Liver (tissue), 9 donors: ENCODE data around the gene SLC66A2. TPM values are rescaled to one million over a fixed set of nuclear protein-coding genes. Genes with fewer than 3 reads are reported as not detected.
"Not testable (repeated sequence)": the region's sequence is repeated elsewhere in the genome, so short reads cannot be mapped to it uniquely, and the experiment has no call there.

Experiments used
- DNase-seq: peaks from one replicate; pipeline ENCODE4 v3.0.0-alpha.2; 2017; ENCODE audit warnings: low spot score
- H3K27ac ChIP-seq, 2 donors: one replicate each; pipeline ENCODE4 v1.7.0; 2013; ENCODE audit warnings: inconsistent platforms in 2 of 2, low read length in 2 of 2, control low read depth in 1 of 2, low read depth in 1 of 2, mild to moderate bottlenecking in 1 of 2
- H3K27me3 ChIP-seq, 4 donors: one replicate each; pipeline versions ENCODE4 v1.6.1 to v1.7.0; 2013; ENCODE audit warnings: low read length in 3 of 4, inconsistent platforms in 1 of 4, mild to moderate bottlenecking in 1 of 4, moderate library complexity in 1 of 4; ENCODE audit not compliant: control insufficient read depth in 4 of 4, insufficient read depth in 4 of 4
- H3K36me3 ChIP-seq, 4 donors: one replicate each; pipeline versions ENCODE4 v1.6.1 to v1.7.0; 2013; ENCODE audit warnings: low read length in 3 of 4, mild to moderate bottlenecking in 3 of 4, low read depth in 1 of 4, moderate library complexity in 1 of 4; ENCODE audit not compliant: control insufficient read depth in 4 of 4, insufficient read depth in 3 of 4
- H3K4me1 ChIP-seq, 4 donors: one replicate each; pipeline versions ENCODE4 v1.6.1 to v1.7.0; 2013; ENCODE audit warnings: low read length in 3 of 4, mild to moderate bottlenecking in 3 of 4, moderate library complexity in 1 of 4; ENCODE audit not compliant: control insufficient read depth in 4 of 4, insufficient read depth in 4 of 4
- H3K4me3 ChIP-seq, 3 donors: one replicate each; pipeline versions ENCODE4 v1.6.1 to v1.7.0; 2013; ENCODE audit warnings: low read length in 3 of 3, control low read depth in 1 of 3, low read depth in 1 of 3, mild to moderate bottlenecking in 1 of 3
- H3K9ac ChIP-seq, 2 donors: one replicate each; pipeline ENCODE4 v1.7.0; 2013; ENCODE audit warnings: low read length in 2 of 2, mild to moderate bottlenecking in 2 of 2, moderate library complexity in 2 of 2, control low read depth in 1 of 2, low read depth in 1 of 2
- H3K9me3 ChIP-seq, 4 donors: one replicate each; pipeline versions ENCODE4 v1.6.1 to v1.7.0; 2013; ENCODE audit warnings: low read length in 3 of 4; ENCODE audit not compliant: control insufficient read depth in 4 of 4
- GABPA ChIP-seq, 2 donors: IDR thresholded peaks in 1 of 2; conservative IDR thresholded peaks in 1 of 2; 2 replicates each; pipeline ENCODE4 v1.6.1; 2016; ENCODE audit warnings: antibody characterized with exemption in 2 of 2, mild to moderate bottlenecking in 1 of 2, moderate library complexity in 1 of 2
- HNF4A ChIP-seq, 2 donors: conservative IDR thresholded peaks; 2 replicates each; pipeline ENCODE4 v1.6.1; 2016; ENCODE audit warnings: antibody characterized with exemption in 2 of 2, mild to moderate bottlenecking in 2 of 2
- HNF4G ChIP-seq: IDR thresholded peaks from 2 replicates; pipeline ENCODE4 v1.6.1; 2016; ENCODE audit warnings: antibody characterized with exemption
- JUND ChIP-seq, 2 donors: IDR thresholded peaks; 2 replicates each; pipeline ENCODE4 v1.6.1; 2016; ENCODE audit warnings: antibody characterized with exemption in 2 of 2
- RAD21 ChIP-seq, 2 donors: IDR thresholded peaks; 2 replicates each; pipeline ENCODE4 v1.6.1; 2016; ENCODE audit warnings: antibody characterized with exemption in 2 of 2, mild to moderate bottlenecking in 2 of 2
- RXRA ChIP-seq, 2 donors: IDR thresholded peaks; 2 replicates each; pipeline ENCODE4 v1.6.1; 2017 to 2018; ENCODE audit warnings: antibody characterized with exemption in 2 of 2, mild to moderate bottlenecking in 1 of 2
- TAF1 ChIP-seq: conservative IDR thresholded peaks from 2 replicates; pipeline ENCODE4 v1.6.1; 2016; ENCODE audit warnings: antibody characterized with exemption, mild to moderate bottlenecking
- YY1 ChIP-seq: IDR thresholded peaks from 2 replicates; pipeline ENCODE4 v1.6.1; 2016; ENCODE audit warnings: antibody characterized with exemption, mild to moderate bottlenecking
- WGBS: extraction: QIAGEN DNeasy Blood & Tissue Kit; methylation state at CpG from one replicate; pipeline ENCODE4 v1.1.7; 2013; 5-methylcytosine and 5-hydroxymethylcytosine counted together
- polyA plus RNA-seq, 2 donors: library from polyadenylated mRNA; stranded (reverse) in 1 of 2; unstranded in 1 of 2; fragments of 200-250 nt in 1 of 2; fragments of >200 nt in 1 of 2; fragmentation: Nextera tagmentation in 1 of 2; extraction: Ambion mirVana in 1 of 2; gene quantifications; one replicate each; pipeline versions ENCODE4 v1.2.1 to v1.2.3, GENCODE V29; 2013 to 2015
- total RNA-seq, 2 donors: library from RNA; depleted of rRNA; stranded (reverse); fragments of >200 nt; gene quantifications; one replicate each; pipeline ENCODE4 v1.2.3, GENCODE V29; 2014
- TF ChIP-seq, protein P1 (sequence below): IDR thresholded peaks from 2 replicates; pipeline ENCODE4 v1.6.1; 2016; ENCODE audit warnings: antibody characterized with exemption
- TF ChIP-seq, protein P2 (sequence below): IDR thresholded peaks from 2 replicates; pipeline ENCODE4 v1.6.1; 2016; ENCODE audit warnings: antibody characterized with exemption
- TF ChIP-seq, protein P3 (sequence below): fragments of 150-350 bp; IDR thresholded peaks from 2 replicates; pipeline ENCODE4 v1.5.1; 2017; ENCODE audit warnings: improper control_type of control experiment, low read depth, low read length; ENCODE audit not compliant: missing input control
- TF ChIP-seq, protein P4 (sequence below): IDR thresholded peaks from 2 replicates; pipeline ENCODE4 v1.6.1; 2016; ENCODE audit warnings: antibody characterized with exemption, mild to moderate bottlenecking
- TF ChIP-seq, protein P5 (sequence below): IDR thresholded peaks from 2 replicates; pipeline ENCODE4 v1.6.1; 2016; ENCODE audit warnings: antibody characterized with exemption
- donor health status: healthy.
- donor health status: healthy.
- donor health status: healthy.
- donor health status: healthy.
- donor health status: healthy.

The SLC66A2 gene
- total and polyA plus RNA-seq, 4 donors: 47.8 to 107 (median 67.9) TPM

GRCh38 chr18:79878741-79879378 is 72.6 kb downstream of the SLC66A2 start:
- Histone ChIP-seq H3K9ac (no peak overlapping the region), H3K27ac (no peak overlapping the region), H3K27me3 (no peaks in the 10 kb centered on the region), H3K36me3 (no peaks in the 10 kb centered on the region), H3K4me3 (no peak overlapping the region), H3K9me3 (peaks cover 0 to 5% (median 1%) of the 10 kb centered on the region in 4 donors), H3K4me1 (no peaks in the 10 kb centered on the region)
- TF ChIP-seq HNF4A (conservative IDR thresholded peaks at IDR 0.05): no peak
- no peak for TF ChIP-seq RAD21 (IDR thresholded peaks at IDR 0.05)
- TF ChIP-seq HNF4G: no peak
- TF ChIP-seq, protein P1, sequence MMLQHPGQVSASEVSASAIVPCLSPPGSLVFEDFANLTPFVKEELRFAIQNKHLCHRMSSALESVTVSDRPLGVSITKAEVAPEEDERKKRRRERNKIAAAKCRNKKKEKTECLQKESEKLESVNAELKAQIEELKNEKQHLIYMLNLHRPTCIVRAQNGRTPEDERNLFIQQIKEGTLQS: no peak
- DNase-seq: no peak
- WGBS: 83% methylated on average over 20 of the region's 20 CpGs

GRCh38 chr18:79878246-79878645 is 73.2 kb downstream of the SLC66A2 start:
- DNase-seq, H3K4me1 ChIP-seq, H3K27ac ChIP-seq, H3K4me3 ChIP-seq, H3K27me3 ChIP-seq, H3K9ac ChIP-seq, H3K9me3 ChIP-seq, H3K36me3 ChIP-seq: not testable (repeated sequence)
- 91% methylated on average over 25 of the region's 25 CpGs for WGBS

GRCh38 chr18:79877163-79878091 is 74.0 kb downstream of the SLC66A2 start:
- H3K4me3 ChIP-seq: no peak overlapping the region
- H3K9ac ChIP-seq: no peak overlapping the region
- TF ChIP-seq GABPA (IDR thresholded peaks at IDR 0.05 in 1 of 2, conservative IDR thresholded peaks at IDR 0.05 in 1 of 2) (no peak), RXRA (IDR thresholded peaks at IDR 0.05) (no peak), YY1 (no peak), TAF1 (no peak), HNF4A (conservative IDR thresholded peaks at IDR 0.05) (no peak), JUND (IDR thresholded peaks at IDR 0.05) (no peak)
- TF ChIP-seq, protein P2, sequence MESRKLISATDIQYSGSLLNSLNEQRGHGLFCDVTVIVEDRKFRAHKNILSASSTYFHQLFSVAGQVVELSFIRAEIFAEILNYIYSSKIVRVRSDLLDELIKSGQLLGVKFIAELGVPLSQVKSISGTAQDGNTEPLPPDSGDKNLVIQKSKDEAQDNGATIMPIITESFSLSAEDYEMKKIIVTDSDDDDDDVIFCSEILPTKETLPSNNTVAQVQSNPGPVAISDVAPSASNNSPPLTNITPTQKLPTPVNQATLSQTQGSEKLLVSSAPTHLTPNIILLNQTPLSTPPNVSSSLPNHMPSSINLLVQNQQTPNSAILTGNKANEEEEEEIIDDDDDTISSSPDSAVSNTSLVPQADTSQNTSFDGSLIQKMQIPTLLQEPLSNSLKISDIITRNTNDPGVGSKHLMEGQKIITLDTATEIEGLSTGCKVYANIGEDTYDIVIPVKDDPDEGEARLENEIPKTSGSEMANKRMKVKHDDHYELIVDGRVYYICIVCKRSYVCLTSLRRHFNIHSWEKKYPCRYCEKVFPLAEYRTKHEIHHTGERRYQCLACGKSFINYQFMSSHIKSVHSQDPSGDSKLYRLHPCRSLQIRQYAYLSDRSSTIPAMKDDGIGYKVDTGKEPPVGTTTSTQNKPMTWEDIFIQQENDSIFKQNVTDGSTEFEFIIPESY: no peak
- TF ChIP-seq, protein P3, sequence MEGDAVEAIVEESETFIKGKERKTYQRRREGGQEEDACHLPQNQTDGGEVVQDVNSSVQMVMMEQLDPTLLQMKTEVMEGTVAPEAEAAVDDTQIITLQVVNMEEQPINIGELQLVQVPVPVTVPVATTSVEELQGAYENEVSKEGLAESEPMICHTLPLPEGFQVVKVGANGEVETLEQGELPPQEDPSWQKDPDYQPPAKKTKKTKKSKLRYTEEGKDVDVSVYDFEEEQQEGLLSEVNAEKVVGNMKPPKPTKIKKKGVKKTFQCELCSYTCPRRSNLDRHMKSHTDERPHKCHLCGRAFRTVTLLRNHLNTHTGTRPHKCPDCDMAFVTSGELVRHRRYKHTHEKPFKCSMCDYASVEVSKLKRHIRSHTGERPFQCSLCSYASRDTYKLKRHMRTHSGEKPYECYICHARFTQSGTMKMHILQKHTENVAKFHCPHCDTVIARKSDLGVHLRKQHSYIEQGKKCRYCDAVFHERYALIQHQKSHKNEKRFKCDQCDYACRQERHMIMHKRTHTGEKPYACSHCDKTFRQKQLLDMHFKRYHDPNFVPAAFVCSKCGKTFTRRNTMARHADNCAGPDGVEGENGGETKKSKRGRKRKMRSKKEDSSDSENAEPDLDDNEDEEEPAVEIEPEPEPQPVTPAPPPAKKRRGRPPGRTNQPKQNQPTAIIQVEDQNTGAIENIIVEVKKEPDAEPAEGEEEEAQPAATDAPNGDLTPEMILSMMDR: no peak
- TF ChIP-seq, protein P4, sequence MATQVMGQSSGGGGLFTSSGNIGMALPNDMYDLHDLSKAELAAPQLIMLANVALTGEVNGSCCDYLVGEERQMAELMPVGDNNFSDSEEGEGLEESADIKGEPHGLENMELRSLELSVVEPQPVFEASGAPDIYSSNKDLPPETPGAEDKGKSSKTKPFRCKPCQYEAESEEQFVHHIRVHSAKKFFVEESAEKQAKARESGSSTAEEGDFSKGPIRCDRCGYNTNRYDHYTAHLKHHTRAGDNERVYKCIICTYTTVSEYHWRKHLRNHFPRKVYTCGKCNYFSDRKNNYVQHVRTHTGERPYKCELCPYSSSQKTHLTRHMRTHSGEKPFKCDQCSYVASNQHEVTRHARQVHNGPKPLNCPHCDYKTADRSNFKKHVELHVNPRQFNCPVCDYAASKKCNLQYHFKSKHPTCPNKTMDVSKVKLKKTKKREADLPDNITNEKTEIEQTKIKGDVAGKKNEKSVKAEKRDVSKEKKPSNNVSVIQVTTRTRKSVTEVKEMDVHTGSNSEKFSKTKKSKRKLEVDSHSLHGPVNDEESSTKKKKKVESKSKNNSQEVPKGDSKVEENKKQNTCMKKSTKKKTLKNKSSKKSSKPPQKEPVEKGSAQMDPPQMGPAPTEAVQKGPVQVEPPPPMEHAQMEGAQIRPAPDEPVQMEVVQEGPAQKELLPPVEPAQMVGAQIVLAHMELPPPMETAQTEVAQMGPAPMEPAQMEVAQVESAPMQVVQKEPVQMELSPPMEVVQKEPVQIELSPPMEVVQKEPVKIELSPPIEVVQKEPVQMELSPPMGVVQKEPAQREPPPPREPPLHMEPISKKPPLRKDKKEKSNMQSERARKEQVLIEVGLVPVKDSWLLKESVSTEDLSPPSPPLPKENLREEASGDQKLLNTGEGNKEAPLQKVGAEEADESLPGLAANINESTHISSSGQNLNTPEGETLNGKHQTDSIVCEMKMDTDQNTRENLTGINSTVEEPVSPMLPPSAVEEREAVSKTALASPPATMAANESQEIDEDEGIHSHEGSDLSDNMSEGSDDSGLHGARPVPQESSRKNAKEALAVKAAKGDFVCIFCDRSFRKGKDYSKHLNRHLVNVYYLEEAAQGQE: no peak
- TF ChIP-seq, protein P5, sequence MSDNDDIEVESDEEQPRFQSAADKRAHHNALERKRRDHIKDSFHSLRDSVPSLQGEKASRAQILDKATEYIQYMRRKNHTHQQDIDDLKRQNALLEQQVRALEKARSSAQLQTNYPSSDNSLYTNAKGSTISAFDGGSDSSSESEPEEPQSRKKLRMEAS: no peak
- no peaks in the 10 kb centered on the region for H3K36me3 ChIP-seq
- no peaks in the 10 kb centered on the region for H3K27me3 ChIP-seq
- H3K4me1 ChIP-seq: no peaks in the 10 kb centered on the region
- peak; percentile 29 for DNase-seq
- H3K27ac ChIP-seq: no peak overlapping the region
- 57% methylated on average over 38 of the region's 38 CpGs for WGBS
- H3K9me3 ChIP-seq: peaks cover 0 to 5% (median 0%) of the 10 kb centered on the region in 4 donors
